22Rv1 (cell line): ENCODE data around the gene VPS8.

ENCODE experiments used
- ZFX ChIP-seq: fragments of 450-650 bp; IDR thresholded peaks from 2 replicates; pipeline ENCODE4 v1.6.1; 2017; ENCODE audit warnings: antibody characterized with exemption, borderline replicate concordance
- TF ChIP-seq, protein P1 (sequence below): fragments of 450-650 bp; IDR thresholded peaks from 2 replicates; pipeline ENCODE4 v1.5.1; 2017; ENCODE audit warnings: mild to moderate bottlenecking

DNA sequence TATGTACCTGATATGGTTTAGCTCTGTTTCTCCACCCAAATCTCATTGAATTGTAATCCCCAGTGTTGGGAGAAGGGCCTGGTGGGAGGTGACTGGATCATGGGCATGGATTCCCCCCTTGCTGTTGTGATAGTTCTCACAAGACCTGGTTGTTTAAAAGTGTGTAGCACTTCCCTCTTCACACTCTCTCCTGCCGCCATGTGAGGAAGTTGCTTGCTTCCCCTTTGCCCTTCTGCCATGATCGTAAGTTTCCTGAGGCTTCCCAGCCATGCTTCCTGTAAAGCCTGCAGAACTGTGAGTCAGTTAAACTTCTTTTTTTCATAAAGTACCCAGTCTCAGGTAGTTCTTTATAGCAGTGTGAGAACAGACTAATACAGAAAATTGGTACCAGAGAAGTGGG, 247.8 kb downstream of the VPS8 start:
- TF ChIP-seq, protein P1, sequence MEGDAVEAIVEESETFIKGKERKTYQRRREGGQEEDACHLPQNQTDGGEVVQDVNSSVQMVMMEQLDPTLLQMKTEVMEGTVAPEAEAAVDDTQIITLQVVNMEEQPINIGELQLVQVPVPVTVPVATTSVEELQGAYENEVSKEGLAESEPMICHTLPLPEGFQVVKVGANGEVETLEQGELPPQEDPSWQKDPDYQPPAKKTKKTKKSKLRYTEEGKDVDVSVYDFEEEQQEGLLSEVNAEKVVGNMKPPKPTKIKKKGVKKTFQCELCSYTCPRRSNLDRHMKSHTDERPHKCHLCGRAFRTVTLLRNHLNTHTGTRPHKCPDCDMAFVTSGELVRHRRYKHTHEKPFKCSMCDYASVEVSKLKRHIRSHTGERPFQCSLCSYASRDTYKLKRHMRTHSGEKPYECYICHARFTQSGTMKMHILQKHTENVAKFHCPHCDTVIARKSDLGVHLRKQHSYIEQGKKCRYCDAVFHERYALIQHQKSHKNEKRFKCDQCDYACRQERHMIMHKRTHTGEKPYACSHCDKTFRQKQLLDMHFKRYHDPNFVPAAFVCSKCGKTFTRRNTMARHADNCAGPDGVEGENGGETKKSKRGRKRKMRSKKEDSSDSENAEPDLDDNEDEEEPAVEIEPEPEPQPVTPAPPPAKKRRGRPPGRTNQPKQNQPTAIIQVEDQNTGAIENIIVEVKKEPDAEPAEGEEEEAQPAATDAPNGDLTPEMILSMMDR = no peak
- TF ChIP-seq ZFX = no peak
